K562 (cell line): Measurements from ENCODE around the gene IREB2. TPM values are rescaled to one million over a fixed set of nuclear protein-coding genes. Genes with fewer than 3 reads are reported as not detected.

Experiments used
- ATAC-seq: fragments of 200-7000 bp; cut with Tn5 transposase; 3 replicates; pipeline ENCODE4 v1.9.1; 2020; ENCODE audit warnings: moderate library complexity
- BruUV-seq: library from RNA; stranded (reverse); fragments of 400-500 nt; replicated peaks from 2 replicates; lab custom pipeline; 2021; lab: Mats Ljungman, UMichigan
- CTCF ChIA-PET: fragments of 300-600 bp; formaldehyde crosslinking; extraction: SDS; loops from one replicate; lab custom pipeline; 2021; ENCODE audit warnings: low intra/inter-chr PET ratio; lab: Yijun Ruan, JAX
- POLR2A ChIA-PET: fragments of 300-600, 350-650 bp; sonication (Branson Sonifier 250); formaldehyde crosslinking; extraction: SDS; loops from one replicate; lab custom pipeline; 2021; ENCODE audit warnings: antibody characterized with exemption, inconsistent platforms; lab: Yijun Ruan, JAX
- DNase-seq, 4 experiments: peaks; one replicate each; pipeline versions ENCODE4 v3.0.0 to v3.0.0-alpha.2; 2011 to 2018; ENCODE audit warnings: low spot score in 3 of 4, mixed read lengths in 3 of 4; ENCODE audit errors: extremely low read depth in 1 of 4
- FAIRE-seq: peaks from 2 replicates; lab custom pipeline; 2011; peaks lifted over from hg19 to GRCh38; lab: Jason Lieb, UNC
- H2AFZ ChIP-seq: 2 replicates; pipeline ENCODE4 v1.6.0; 2011; ENCODE audit warnings: low read depth, low read length, control low read depth, inconsistent platforms
- H3K27ac ChIP-seq: fragments of 200-600 bp; 3 replicates; pipeline ENCODE4 v1.8.0; 2011; ENCODE audit warnings: low read depth, mild to moderate bottlenecking, control low read depth, inconsistent platforms, low read length, moderate library complexity, mixed read lengths; ENCODE audit errors: extremely low read depth
- H3K27me3 ChIP-seq, 2 experiments: fragments of 300-600 bp in 1 of 2; 2 replicates in 1 of 2; 3 replicates in 1 of 2; pipeline versions ENCODE4 v1.6.0 to v1.8.0; 2011; ENCODE audit warnings: inconsistent platforms in 2 of 2, low read length in 2 of 2, mild to moderate bottlenecking in 1 of 2, mixed read lengths in 1 of 2, moderate library complexity in 1 of 2; ENCODE audit not compliant: control insufficient read depth in 2 of 2, insufficient read depth in 2 of 2
- H3K36me3 ChIP-seq: fragments of 300-600 bp; 3 replicates; pipeline ENCODE4 v1.8.0; 2011; ENCODE audit warnings: mild to moderate bottlenecking, low read length, inconsistent platforms; ENCODE audit not compliant: control insufficient read depth, insufficient read depth
- H3K4me1 ChIP-seq, 2 experiments: fragments of 200-600 bp in 1 of 2; replicated peaks in 1 of 2; 2 replicates in 1 of 2; 3 replicates in 1 of 2; pipeline versions ENCODE4 v1.5.1 to v1.8.0; 2011; ENCODE audit warnings: inconsistent platforms in 2 of 2, low read length in 2 of 2, mild to moderate bottlenecking in 1 of 2, mixed read lengths in 1 of 2, moderate library complexity in 1 of 2; ENCODE audit not compliant: control insufficient read depth in 2 of 2, insufficient read depth in 2 of 2
- H3K4me2 ChIP-seq: 2 replicates; pipeline ENCODE4 v1.6.1; 2011; ENCODE audit warnings: low read length, control low read depth, inconsistent platforms, mixed read lengths; ENCODE audit not compliant: insufficient read depth
- H3K4me3 ChIP-seq: fragments of 200-600 bp; sonication (generic), shearing (Covaris generic); 2 replicates; pipeline ENCODE4 v1.5.1; 2016; ENCODE audit warnings: control low read depth, inconsistent platforms
- H3K79me2 ChIP-seq: fragments of 200-600 bp; 3 replicates; pipeline ENCODE4 v1.8.0; 2011; ENCODE audit warnings: low read length, inconsistent platforms; ENCODE audit not compliant: control insufficient read depth, insufficient read depth
- H3K9ac ChIP-seq, 2 experiments: 2 replicates each; pipeline versions ENCODE4 v1.6.0 to v1.6.1; 2011; ENCODE audit warnings: low read depth in 2 of 2, low read length in 2 of 2, control low read depth in 1 of 2, inconsistent platforms in 1 of 2, mild to moderate bottlenecking in 1 of 2, mixed read lengths in 1 of 2; ENCODE audit not compliant: insufficient read depth in 1 of 2
- H3K9me1 ChIP-seq: one replicate; pipeline ENCODE4 v1.6.0; 2011; ENCODE audit warnings: inconsistent platforms, mild to moderate bottlenecking, low read length, moderate library complexity; ENCODE audit not compliant: control insufficient read depth, insufficient read depth
- H3K9me3 ChIP-seq: replicated peaks from 2 replicates; pipeline ENCODE4 v1.5.1; 2011; ENCODE audit warnings: low read depth, low read length, inconsistent platforms; ENCODE audit not compliant: control insufficient read depth, insufficient read depth
- H4K20me1 ChIP-seq: replicated peaks from 2 replicates; pipeline ENCODE4 v1.6.1; 2011; ENCODE audit warnings: low read length, inconsistent platforms, mixed read lengths; ENCODE audit not compliant: control insufficient read depth, insufficient read depth
- DIDO1 ChIP-seq: fragments of 450-650 bp; IDR thresholded peaks from 2 replicates; pipeline ENCODE4 v1.6.1; 2016; ENCODE audit warnings: low read depth, missing biosample characterization, missing genetic modification characterization
- HNRNPH1 ChIP-seq: fragments of 200-400 bp; formaldehyde crosslinking; optimal IDR thresholded peaks from 2 replicates; pipeline ENCODE3; 2017; ENCODE audit warnings: low read depth, mild to moderate bottlenecking, low read length, moderate library complexity
- HNRNPK ChIP-seq: fragments of 200-400 bp; formaldehyde crosslinking; IDR thresholded peaks from one replicate; pipeline ENCODE4 v1.6.1; 2018; ENCODE audit warnings: mild to moderate bottlenecking, low read depth, low read length; ENCODE audit not compliant: poor library complexity, severe bottlenecking
- ILK ChIP-seq: fragments of 450-650 bp; IDR thresholded peaks from 2 replicates; pipeline ENCODE4 v1.6.1; 2016; ENCODE audit warnings: missing genetic modification characterization, low read depth, mild to moderate bottlenecking, missing compliant biosample characterization, moderate library complexity, borderline replicate concordance
- KLF6 ChIP-seq: fragments of 250-450 bp; sonication (Bioruptor Pico); IDR thresholded peaks from 2 replicates; pipeline ENCODE4 v1.4.0; 2020; ENCODE audit warnings: mild to moderate bottlenecking, moderate library complexity, borderline replicate concordance
- MEF2D ChIP-seq: conservative IDR thresholded peaks from 2 replicates; pipeline ENCODE4 v1.6.1; 2016; ENCODE audit warnings: low read depth, missing genetic modification characterization, missing compliant biosample characterization
- MEIS2 ChIP-seq: fragments of 450-650 bp; IDR thresholded peaks from 2 replicates; pipeline ENCODE4 v1.6.1; 2014; ENCODE audit warnings: mild to moderate bottlenecking; ENCODE audit not compliant: partially characterized antibody
- PHF8 ChIP-seq: fragments of 200-600 bp; sonication (generic); IDR thresholded peaks from 2 replicates; pipeline ENCODE4 v1.6.1; 2012; ENCODE audit warnings: mixed run types, mild to moderate bottlenecking, inconsistent platforms, low read length, moderate library complexity, borderline replicate concordance
- RBM15 ChIP-seq: fragments of 200-400 bp; formaldehyde crosslinking; IDR thresholded peaks from 2 replicates; pipeline ENCODE4 v1.6.1; 2018; ENCODE audit warnings: mild to moderate bottlenecking, low read length, moderate library complexity; ENCODE audit not compliant: insufficient read depth
- RHOXF2B ChIP-seq: fragments of 250-450 bp; sonication (Bioruptor Pico); conservative IDR thresholded peaks from 2 replicates; pipeline ENCODE4 v1.5.1; 2021
- SREBF2 ChIP-seq: sonication (generic); formaldehyde crosslinking; IDR thresholded peaks from 2 replicates; pipeline ENCODE4 v1.4.0; 2020; ENCODE audit warnings: mild to moderate bottlenecking, missing genetic modification reagents
- TARDBP ChIP-seq: fragments of 450-650 bp; IDR thresholded peaks from 2 replicates; pipeline ENCODE4 v1.6.1; 2016
- ZNF124 ChIP-seq: sonication (generic); formaldehyde crosslinking; IDR thresholded peaks from 2 replicates; pipeline ENCODE4 v1.8.1; 2022; ENCODE audit warnings: missing genetic modification reagents
- WGBS: fragments of 100-300 bp; shearing (Covaris generic); methylation state at CpG from one replicate; pipeline ENCODE4 v1.1.6; 2016; ENCODE audit warnings: low coverage, mixed read lengths; ENCODE audit not compliant: insufficient coverage; ENCODE audit errors: missing lambda C conversion rate; 5-methylcytosine and 5-hydroxymethylcytosine counted together
- in situ Hi-C: fragments of 300-500 bp; cut with MboI; formaldehyde crosslinking; loops from 4 replicates; pipeline ENCODE4 v1.15.0; 2018; ENCODE audit warnings: inconsistent platforms, mixed read lengths
- intact Hi-C: fragments of 100-400 bp; cut with micrococcal nuclease; formaldehyde crosslinking; loops from 2 replicates; pipeline ENCODE4 v1.14.2; 2022
- polyA plus RNA-seq, 8 experiments: library from polyadenylated mRNA; depleted of rRNA in 4 of 8; stranded (reverse) in 5 of 8; unstranded in 3 of 8; fragments of >200 nt; fragmentation: Nextera tagmentation in 2 of 8; fragmentation: Illumina TruSeq in 1 of 8; extraction: Ambion mirVana in 2 of 8; extraction: Trizol in 1 of 8; gene quantifications; 2 replicates each; pipeline versions ENCODE4 v1.2.1 to v1.2.3, GENCODE V29; 2011 to 2014; ENCODE audit warnings: inconsistent platforms in 1 of 8, missing spikeins in 1 of 8
- total RNA-seq, 7 experiments: library from RNA; depleted of rRNA in 6 of 7; stranded (reverse); fragments of >200 nt in 6 of 7; fragmentation: Illumina TruSeq in 2 of 7; extraction: Trizol in 2 of 7; gene quantifications; 2 replicates each; pipeline versions ENCODE4 v1.2.1 to v1.2.3, GENCODE V29; 2011 to 2021; ENCODE audit warnings: low replicate concordance in 1 of 7

IREB2 gene
- total and polyA plus RNA-seq, 9 of the 15 experiments (the other 6 are each of a cell fraction or from before 2014, with no cell fraction given): 16.8 to 61.7 (median 34.0) TPM

- WGBS: 10% methylated on average over 1 of the region's 1 CpG
- ChIA-PET CTCF (interaction anchor here (0.7 kb wide), 1 partner anchor 358 kb away, joined by 4 read pairs; no protein-coding TSS in a partner anchor), POLR2A (no interaction called here)
- H2AFZ ChIP-seq: no peak overlapping the region
- intact Hi-C loops: no loop called here
- DNase-seq (no peak), FAIRE-seq (no peak), ATAC-seq (no peak)
- no peak overlapping the region for H3K27ac ChIP-seq
- no peaks in the 10 kb centered on the region for H4K20me1 ChIP-seq
- H3K79me2 ChIP-seq: 0 out of 3 replicates have a peak, but pooled peaks cover 2% of the 10 kb centered on the region
- no TSS peak for BruUV-seq
- H3K4me3 ChIP-seq: no peak overlapping the region
- no peaks in the 10 kb centered on the region for H3K4me1 ChIP-seq
- TF ChIP-seq HNRNPH1 (no peak), SREBF2 (CRISPR knock-in tag) (no peak), TARDBP (no peak), ZNF124 (CRISPR knock-in tag) (no peak), DIDO1 (tag) (no peak), KLF6 (CRISPR knock-in tag) (no peak), MEF2D (tag) (no peak), RHOXF2B (no peak), ILK (no peak), RBM15 (no peak), PHF8 (no peak), MEIS2 (no peak), HNRNPK (no peak)
- H3K9me1 ChIP-seq: no peaks in the 10 kb centered on the region
- no peaks in the 10 kb centered on the region for H3K27me3 ChIP-seq
- in situ Hi-C loops: no loop called here
- no peak overlapping the region for H3K4me2 ChIP-seq
- peaks cover 86% of the 10 kb centered on the region for H3K36me3 ChIP-seq
- H3K9ac ChIP-seq: no peak overlapping the region
- H3K9me3 ChIP-seq: no peaks in the 10 kb centered on the region
Observed at GRCh38 chr15:78469031-78469430, 31.0 kb downstream of the IREB2 start.
